CD4-positive, alpha-beta T cell treated with Interferon gamma for 1 hour (primary cell): ENCODE results near the gene CLP1.
"Not testable (repeated sequence)": the region's sequence is repeated elsewhere in the genome, so short reads cannot be mapped to it uniquely, and the experiment has no call there.

Experiments used
- DNase-seq: peaks from one replicate; pipeline ENCODE4 v3.0.0-alpha.2; 2020

Gene CLP1

DNA sequence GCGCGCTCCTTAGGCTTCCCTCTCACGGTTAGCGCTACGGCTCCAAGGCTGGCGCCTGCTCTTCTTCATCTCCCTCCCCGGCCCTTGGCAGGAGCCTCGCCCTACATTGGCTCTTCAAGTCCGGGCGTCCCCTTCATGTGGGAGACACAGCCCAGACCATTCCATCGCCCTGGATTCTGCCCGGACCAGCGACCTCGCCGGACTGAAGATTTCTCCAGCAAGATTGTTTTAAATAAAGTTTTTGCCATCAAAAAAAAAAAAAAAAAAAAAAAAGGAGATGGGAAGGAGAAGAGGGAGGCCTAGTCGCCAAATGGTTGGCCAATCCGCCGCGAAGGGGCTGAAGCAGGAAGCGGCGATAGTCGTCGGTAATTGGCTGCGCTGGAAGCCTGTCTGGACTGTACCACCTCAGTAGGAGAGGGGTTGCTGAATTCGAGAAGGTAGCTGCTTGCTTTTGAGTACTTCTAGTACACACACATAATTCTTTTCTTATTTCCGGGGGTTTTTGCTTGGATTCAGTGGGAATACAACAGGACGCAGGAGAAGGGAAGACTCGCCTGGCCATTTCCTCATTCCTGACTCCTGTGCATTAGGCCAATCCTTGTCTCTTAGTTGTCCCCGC lies 9.7 kb downstream of the CLP1 start:
- peak; percentile 98 for DNase-seq

DNA sequence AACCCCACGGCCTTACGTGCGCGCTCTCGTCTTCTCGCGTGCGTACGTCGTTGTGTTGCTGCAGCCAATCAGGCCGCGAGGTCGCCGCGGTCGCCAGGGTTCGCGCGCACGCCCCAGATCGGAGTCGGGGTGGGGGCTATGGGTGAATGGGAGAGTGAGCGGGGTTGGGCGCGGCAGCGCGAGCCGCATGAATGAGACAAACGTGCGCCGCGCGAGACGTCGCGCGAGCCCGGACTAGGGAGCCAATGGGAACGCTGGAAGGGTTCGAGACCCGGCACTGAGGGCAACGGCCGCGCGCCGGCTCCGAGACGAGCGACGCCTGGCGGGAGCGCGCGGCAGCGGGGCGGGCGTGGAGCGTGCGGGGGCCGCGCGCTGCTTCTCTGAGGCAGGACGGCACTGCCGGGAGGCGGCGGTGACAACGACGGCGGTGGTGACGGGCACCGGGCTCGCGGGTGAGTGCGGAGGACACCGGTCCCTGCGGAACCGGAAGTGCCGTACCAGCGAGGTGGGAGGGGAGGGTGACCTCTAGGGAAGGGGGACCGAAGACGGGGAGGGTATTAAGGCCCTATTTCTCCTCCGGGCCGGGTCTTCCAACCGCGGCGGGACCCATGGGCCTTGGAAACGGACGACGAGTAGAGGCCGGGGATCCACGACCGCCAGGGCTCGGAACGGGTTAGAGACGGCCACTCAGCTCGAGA lies 10.3 kb downstream of the CLP1 start, which contains the start of gene ZDHHC5:
TSS of gene ZDHHC5 (plus strand) at position 379 of the 698 bp plus-strand sequence. CDS start 4,977 bp downstream, outside the sequence.
- DNase-seq: peak; percentile 99

DNA sequence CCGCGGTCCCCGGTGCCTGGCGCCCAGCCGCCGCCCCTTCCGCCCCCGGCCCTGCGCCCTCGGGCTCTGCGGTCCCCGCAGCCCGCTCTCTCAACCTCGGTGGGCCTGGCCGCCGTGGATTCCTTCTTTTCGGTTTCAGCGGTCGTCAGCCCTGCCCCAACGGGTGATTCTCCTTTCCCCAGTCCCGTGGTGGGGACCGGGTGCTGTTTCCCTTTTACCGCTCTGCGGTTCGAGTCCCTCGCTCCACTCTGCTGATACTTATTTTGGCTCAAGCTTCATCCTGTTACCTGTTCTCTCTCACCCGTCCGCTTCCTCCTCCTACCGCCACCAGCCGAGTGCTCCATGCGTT lies 10.8 kb downstream of the CLP1 start:
- DNase-seq: no peak

DNA sequence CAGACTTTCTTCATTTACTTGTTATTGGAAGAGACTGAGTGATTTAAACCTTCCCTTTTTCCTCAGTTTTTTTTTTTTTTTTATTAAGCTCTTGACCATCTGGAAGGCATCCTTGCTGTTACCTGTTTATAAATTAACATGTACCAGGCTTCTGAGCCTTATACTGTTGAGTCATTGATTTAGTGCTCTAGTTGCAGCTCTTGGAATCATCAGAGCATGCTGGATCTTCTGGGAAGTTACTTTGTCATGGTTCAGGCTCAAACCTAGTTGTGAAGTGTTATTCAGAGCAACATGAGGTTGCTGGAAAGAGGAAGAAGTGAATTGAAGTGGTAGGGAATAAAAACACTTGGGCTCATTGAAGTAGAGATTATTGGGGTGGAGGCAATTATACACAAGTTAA lies 16.7 kb downstream of the CLP1 start:
- DNase-seq: no peak

DNA sequence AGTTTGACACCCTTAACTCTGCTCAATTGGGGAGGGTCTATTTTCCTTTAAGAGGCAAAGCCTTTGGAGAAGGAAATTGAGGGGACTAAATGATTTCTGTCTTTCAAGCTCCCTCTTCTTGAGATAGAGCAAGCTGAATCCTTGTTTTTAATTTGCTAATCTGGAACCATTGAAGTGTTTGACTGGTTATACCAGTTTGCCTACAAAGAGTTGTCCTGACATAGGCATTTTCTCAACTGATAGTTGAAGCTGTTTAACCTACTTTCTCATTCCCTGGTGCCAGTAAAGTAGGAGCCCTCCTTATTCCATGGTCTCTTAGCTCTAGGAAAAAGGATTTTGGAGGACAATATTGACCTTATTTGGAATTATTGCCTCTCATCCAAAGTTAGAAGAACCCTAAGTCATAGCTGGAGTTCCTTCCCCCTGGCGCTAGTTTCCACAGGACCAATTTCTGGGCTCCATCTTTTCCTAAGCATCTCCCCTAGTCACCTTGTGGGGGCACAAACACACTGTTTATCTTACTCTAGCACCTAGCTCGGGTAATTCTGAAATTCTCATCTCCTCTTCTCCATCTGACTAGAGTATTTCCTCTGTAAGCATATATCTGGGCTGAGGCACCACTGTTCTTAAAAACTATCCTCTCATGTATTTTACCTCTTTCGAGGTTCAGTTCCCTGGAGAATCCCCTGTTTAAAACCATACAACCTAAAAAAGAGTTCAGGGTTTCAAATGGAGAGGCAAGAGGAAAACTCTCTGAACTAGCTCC lies 17.8 kb downstream of the CLP1 start:
- DNase-seq: no peak

DNA sequence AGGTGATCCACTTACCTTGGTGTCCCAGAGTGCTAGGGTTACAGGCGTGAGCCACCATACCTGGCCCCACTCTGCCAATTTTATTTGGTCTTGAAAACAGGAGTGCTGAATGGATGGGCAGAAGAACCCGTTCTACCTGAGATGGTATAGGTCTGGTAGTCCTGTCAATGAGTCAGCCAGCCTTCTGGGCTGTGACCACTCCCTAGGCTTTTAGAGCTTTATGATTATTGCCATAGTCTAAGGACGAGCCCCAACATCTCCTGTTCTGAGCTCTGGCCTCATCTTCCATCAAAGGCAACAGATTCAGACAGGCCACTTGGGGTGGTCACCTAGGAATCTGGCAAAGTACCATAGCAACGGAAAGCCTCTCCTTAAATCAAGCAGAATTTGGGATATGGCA lies 21.8 kb downstream of the CLP1 start:
- DNase-seq: no peak

DNA sequence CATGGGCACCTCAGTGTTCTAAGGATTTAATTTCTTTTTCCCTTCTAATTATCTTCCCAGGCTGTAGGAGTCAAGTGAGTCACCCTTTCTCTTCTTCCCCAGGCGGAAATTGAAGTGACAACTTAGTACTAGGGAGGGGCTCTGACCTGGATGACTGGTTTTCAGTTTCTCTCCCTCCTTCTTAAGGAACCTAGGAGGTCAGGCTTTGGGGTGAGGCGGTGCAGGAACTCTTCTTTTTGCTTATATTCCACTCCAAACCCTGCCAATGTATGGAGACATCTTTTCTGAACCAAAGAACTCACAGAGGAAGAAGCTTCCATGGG lies 23.0 kb downstream of the CLP1 start:
- DNase-seq: no peak

DNA sequence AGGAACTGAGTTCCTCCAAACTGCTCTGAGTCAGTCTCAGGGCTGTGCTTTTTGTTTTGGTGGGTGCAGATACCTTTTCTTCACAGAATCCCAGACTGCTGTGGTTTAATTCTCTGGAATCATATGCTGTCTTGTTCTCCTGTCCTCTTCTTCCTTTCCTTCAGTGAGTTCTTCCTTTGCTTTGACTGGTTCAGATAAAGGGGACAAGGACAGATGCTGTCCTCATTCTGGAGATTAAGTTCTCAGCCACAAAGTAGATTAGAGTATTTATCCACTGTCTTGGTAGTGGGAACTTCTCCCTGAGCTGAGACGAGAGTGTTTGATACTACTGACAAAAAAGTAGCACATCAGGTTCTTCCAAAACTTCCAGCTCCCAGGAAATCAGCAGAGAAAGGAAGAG lies 23.6 kb downstream of the CLP1 start:
- DNase-seq: no peak

DNA sequence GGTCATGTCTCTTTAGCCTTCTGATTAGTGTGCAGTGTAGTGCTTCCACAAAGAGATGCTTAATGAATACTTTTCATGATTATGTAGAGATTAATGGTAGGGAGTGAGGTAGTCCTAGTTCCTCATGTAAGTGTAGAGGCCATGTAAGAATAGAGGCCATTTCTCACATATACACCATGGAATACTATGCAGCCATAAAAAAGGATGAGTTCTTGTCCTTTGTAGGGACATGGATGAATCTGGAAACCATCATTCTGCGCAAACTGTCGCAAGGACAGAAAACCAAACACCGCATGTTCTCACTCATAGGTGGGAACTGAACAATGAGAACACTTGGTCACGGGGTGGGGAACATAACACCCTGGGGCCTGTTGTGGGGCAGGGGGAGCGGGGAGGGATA lies 32.9 kb downstream of the CLP1 start:
- not testable (repeated sequence) for DNase-seq

DNA sequence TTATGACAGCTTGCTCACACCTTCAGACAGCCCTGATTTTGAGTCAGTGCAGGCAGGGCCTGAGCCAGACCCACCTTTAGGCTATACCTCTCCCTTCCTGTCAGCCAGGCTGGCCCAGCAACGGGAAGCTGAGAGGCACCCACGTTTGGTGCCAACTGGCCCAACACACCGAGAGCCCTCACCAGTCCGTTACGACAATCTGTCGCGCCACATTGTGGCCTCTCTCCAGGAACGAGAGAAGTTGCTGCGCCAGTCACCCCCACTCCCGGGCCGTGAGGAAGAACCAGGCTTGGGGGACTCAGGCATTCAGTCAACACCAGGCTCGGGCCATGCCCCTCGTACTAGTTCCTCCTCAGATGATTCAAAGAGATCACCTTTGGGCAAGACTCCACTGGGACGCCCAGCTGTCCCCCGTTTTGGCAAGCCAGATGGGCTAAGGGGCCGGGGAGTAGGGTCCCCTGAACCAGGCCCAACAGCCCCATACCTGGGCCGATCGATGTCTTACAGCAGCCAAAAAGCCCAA lies 41.3 kb downstream of the CLP1 start:
- no peak for DNase-seq

DNA sequence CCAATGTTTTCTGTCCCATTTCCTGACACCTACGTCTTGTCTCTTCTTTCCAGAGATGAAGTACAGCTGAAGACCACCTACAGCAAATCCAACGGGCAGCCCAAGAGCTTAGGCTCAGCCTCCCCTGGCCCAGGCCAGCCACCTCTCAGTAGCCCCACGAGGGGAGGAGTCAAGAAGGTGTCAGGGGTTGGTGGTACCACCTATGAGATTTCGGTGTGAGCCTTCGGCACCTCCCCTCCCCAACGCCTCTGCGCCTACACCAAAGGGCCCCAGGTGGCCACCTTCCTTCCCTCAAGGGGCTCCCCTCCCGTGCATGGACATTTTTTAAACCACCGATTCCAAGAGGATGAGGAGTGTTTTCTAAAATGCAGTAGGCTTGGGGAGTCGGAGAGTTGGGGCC lies 42.3 kb downstream of the CLP1 start:
- DNase-seq: no peak

DNA sequence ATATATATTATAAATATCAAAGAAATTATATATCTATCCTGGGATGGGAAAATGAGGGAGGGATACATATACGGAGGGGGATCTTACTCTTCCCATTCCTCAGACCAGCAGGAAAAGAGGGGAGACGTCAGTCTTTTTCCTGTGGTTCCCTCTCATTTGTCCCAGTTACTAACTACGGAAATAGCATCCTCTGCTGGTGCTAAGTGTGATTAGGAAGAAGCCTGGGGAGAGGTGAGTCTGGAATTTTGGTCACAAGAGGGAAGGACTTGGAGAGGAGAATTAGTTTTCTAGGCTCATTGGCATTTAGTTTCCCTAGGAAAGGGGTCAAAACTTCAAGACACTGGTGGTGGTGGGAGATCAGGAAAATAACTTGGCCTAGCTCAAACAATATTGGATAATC lies 42.9 kb downstream of the CLP1 start:
- no peak for DNase-seq

DNA sequence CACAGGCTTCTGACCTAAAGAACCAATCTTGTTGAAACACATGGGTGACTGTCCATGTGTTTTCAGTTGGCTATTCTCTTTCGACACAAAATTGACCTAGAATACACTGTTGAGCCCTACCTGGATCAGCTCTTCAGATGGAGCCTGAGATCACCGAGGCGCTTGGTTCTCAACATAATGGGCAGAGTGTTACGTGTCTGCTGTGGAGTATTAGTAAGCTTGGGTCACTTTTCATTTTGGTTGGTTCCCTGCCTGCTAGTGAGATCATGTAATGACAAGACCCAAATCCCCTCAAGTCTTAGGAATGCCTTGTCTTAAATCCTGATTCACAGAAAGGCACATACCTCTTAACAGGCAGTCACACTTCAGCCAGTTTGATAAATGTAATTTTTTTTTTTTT lies 45.8 kb downstream of the CLP1 start:
- no peak for DNase-seq

DNA sequence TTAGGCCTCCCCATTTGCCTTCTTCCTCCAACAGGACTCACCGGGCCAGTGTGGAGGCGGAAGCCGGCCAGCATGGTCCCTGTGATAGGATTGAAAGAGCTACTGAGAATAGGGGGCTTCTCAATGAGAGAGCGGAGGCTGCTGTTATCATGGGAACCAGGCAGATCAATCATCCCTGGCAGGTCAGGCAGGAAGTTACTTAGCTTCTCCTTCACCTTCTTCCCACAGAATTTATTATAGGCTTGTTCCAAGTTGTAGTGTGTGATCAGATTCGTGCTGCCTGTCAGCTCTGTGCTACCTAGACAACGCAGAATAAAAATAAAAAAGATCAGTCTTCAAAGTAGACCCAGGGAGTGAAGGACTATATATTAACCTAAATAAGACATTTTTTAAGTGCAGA lies 47.4 kb downstream of the CLP1 start:
- DNase-seq: no peak

DNA sequence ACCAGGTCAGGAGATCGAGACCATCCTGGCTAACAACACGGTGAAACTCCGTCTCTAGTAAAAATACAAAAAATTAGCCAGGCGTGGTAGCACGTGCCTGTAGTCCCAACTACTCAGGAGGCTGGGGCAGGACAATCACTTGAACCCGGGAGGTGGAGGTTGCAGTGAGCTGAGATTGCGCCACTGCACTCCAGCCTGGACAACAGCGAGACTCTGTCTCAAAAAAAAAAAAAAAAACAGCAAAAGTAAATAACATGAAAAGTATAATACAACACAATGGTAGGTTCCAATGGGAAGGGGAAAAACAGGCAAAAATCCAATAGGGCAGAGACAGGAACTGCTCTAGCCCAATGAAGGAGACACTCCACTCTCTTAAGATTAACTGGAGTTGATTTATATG lies 47.9 kb downstream of the CLP1 start:
- DNase-seq: not testable (repeated sequence)

DNA sequence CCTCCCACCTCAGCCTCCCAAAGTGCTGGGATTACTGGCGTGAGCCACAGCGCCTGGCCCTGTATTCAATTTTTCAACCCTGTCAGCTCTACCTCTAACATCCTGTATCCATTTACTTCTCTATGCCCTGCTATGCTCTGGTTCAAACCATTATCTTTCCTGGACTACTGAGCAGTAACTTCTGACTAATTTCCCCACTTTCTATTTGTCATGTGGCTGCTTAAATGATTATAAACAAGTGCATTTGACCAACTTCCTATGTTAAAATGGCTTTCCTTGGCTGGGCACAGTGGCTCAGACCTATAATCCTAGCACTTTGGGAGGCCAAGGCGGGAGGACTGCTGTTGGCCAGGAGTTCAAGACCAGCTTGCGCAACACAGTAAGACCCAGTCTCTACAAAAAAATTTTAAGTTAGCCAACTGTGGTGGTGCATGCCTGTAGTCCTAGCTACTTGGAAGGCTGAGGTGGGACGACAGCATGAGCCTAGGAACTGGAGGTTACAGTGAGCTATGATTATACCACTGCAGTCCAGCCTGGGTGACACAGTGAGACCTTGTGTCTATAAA lies 52.3 kb downstream of the CLP1 start:
- DNase-seq: no peak
